ENCODE results near the gene XIRP2.
"Not testable (repeated sequence)": the region's sequence is repeated elsewhere in the genome, so short reads cannot be mapped to it uniquely, and the experiment has no call there.

DNA sequence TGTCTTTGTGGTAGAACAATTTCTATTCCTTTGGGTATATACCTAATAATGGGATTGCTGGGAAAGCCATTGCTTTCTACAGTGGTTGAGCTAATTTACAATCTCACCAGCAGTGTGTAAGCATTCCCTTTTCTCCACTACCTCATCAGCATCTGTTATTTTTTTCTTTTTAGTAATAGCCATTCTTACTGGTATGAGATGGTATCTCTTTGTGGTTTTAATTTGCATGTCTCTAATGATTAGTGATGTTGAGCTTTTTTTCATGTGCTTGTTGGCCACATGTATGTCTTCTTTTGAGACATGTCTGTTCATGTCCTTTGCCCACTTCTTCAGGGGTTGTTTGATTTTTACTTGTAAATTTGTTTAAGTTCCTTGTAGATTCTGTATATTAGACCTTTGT lies 221.4 kb downstream of the XIRP2 start:
- TF ChIP-seq, protein P1, sequence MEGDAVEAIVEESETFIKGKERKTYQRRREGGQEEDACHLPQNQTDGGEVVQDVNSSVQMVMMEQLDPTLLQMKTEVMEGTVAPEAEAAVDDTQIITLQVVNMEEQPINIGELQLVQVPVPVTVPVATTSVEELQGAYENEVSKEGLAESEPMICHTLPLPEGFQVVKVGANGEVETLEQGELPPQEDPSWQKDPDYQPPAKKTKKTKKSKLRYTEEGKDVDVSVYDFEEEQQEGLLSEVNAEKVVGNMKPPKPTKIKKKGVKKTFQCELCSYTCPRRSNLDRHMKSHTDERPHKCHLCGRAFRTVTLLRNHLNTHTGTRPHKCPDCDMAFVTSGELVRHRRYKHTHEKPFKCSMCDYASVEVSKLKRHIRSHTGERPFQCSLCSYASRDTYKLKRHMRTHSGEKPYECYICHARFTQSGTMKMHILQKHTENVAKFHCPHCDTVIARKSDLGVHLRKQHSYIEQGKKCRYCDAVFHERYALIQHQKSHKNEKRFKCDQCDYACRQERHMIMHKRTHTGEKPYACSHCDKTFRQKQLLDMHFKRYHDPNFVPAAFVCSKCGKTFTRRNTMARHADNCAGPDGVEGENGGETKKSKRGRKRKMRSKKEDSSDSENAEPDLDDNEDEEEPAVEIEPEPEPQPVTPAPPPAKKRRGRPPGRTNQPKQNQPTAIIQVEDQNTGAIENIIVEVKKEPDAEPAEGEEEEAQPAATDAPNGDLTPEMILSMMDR (conservative IDR thresholded peaks at IDR 0.05 in 1 of 2, IDR thresholded peaks at IDR 0.05 in 1 of 2; ENCODE audit: extremely low read depth in 1 of 2, insufficient read depth in 1 of 2, low read depth in 1 of 2, low read length in 2 of 2), result not testable (repeated sequence)
- not testable (repeated sequence) for TF ChIP-seq EZH2 (IDR thresholded peaks at IDR 0.05; ENCODE audit: borderline replicate concordance, low read length)
